GM21390 (cell line): ENCODE results near the gene SLC6A2.
"Not testable (repeated sequence)": the region's sequence is repeated elsewhere in the genome, so short reads cannot be mapped to it uniquely, and the experiment has no call there.

Experiments
- ATAC-seq: cut with Tn5 transposase; IDR thresholded peaks from one replicate; pipeline ENCODE4 v1.9.1; 2021; ENCODE audit not compliant: unreplicated experiment

SLC6A2 gene

GRCh38 chr16:55709801-55710200 is 54.0 kb downstream of the SLC6A2 start:
- no peak for ATAC-seq

DNA sequence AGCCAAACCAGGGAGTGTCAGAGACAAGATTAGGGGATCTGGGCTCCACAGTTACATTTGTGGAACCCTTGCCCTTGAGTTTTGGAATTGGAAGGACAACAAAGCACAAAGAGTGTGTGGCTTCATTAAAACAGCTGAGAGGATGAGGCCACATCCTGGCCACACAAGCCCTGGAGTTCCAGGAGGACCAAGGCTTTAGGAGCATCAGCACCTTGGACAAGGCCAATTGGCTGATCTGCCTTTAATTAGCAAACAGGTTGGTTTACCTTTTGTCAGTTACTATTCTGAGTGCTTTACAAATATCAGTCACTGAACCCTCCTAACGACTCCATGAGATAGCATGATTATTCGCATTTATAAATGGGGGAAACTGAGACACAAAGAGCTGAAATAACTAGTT is 54.7 kb downstream of the SLC6A2 start:
- ATAC-seq, result no peak

- peak; percentile 76 for ATAC-seq
Observed at GRCh38 chr16:55711959-55712876, 56.4 kb downstream of the SLC6A2 start.

- no peak for ATAC-seq
Observed at GRCh38 chr16:55713103-55713502, 57.3 kb downstream of the SLC6A2 start.

DNA sequence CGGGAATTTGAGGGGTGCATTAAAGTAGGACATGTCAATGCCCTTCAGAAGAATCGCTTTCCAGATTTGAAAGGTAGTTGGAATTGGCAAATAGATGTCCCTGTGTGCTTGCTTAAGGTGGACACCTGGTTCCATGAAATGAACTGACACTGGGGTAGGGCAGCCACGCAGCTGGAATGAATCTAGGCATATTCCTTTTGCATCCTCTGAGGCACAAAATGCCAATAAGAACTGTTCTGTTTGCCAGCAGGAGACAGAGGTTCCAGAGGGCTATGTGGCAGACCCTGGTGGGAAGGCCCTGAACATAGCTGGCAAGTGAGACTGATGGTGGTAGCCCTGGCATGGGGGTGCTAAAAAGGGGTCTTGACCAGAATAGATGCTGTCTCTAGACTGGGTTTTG is 61.5 kb downstream of the SLC6A2 start:
- no peak for ATAC-seq

GRCh38 chr16:55725055-55725777 is 69.4 kb downstream of the SLC6A2 start:
- no peak for ATAC-seq

- no peak for ATAC-seq
Observed at GRCh38 chr16:55728797-55729196, 73.0 kb downstream of the SLC6A2 start.

GRCh38 chr16:55730115-55730514 is 74.3 kb downstream of the SLC6A2 start:
- ATAC-seq, result no peak

DNA sequence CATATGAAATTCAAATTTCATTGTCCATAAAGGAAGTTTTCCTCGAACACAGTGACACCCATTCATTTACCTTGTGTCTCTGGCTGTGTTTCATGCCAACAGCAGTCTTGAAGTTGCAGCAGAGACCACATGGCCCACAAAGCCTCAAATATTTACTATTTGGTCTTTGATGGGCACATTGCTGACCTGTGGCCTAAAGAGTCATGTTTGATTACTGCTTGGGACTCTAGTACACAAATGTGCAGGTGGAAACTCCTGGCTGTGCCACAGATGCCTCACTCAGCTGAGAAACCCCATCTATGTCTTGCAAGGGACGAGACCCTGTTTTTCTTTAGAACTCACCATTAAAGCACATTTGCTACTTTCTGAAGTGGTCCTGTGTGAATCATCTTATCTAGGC is 76.7 kb downstream of the SLC6A2 start:
- no peak for ATAC-seq

GRCh38 chr16:55734665-55735064 is 78.9 kb downstream of the SLC6A2 start:
- no peak for ATAC-seq

DNA sequence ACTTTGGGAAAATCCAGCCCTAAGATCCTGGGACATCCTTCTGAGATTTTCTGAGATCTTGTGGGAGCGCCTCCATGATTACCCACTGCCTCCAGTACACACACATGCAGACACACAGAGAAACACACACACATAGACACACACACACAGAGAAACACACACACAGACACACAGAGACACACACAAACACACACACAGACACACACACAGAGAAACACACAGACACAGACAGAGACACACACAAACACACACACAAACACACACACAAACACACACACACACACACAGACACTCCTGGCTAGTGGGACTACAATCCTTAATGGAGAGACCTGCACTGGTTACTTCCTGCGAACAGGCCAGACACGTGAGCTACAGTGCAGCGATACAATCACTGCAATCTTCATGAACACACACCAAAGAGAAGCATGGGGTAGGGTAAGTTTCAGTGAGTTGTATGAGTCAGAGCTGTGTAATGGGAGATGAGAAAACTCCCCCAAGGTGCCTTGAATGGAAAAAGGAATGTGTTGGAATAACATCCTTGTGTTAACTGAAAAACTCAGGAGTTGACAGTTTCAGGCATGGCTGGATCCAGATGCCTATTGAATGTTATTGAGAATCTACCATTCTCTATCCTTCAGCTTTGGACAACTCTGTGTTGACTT is 79.5 kb downstream of the SLC6A2 start:
- no peak for ATAC-seq

DNA sequence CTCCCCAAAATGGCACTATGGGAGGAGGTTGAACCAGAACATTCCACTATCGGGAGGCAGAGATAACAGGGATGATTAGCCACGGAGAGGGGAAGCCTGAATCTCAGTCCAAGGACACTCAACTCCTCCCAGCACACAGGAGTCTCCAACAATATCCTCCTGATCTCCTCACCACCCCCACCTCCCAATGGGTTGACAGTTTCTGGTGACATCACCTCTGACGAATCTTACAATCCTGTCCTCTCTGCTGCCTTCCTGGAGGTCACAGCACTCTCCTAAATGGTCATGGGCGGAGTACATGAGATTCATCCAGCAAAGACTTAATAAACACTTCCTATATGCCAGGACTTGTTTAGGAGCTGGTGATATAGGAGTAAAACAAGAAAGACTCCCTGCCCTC is 80.9 kb downstream of the SLC6A2 start:
- ATAC-seq, result no peak

GRCh38 chr16:55737318-55737717 is 81.5 kb downstream of the SLC6A2 start:
- ATAC-seq, result no peak

DNA sequence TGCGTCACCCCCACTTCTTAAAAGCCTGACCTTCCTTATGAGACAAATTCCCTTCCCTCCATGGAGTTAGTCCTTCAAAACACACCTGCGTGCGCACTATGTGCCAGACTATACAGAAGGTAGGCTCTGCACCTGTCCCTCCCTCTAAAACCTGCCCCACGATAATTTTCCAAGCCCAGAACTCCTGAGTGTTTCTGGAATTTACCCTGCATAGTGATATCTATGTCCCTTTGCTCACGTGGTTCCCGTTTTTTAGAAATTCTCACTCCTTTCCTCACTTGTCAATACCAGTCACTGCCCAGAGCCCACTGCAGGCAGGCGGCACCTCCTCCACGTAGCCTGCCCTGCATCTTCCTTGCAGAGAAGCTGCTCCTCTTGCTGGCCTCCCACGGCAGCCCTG is 82.2 kb downstream of the SLC6A2 start:
- no peak for ATAC-seq

DNA sequence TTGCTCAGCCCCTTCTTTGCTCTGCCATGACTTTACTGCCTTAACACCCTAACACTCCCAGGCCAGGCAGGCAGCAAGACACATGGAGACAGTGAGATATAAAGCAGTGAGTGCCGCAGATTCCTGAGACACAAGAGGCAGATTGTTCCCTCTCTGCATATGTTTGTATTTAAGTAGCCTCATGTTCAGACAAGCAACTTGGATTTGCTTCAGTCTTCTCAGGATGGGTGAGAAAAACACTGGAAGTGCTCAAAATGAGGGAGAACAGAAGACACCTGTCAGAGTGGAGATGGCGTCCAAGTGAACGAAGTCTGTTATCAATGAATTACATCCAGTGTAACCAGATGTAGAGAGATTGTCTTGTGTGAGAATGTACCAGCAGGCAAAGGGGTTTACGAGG is 90.3 kb downstream of the SLC6A2 start:
- ATAC-seq, result no peak

DNA sequence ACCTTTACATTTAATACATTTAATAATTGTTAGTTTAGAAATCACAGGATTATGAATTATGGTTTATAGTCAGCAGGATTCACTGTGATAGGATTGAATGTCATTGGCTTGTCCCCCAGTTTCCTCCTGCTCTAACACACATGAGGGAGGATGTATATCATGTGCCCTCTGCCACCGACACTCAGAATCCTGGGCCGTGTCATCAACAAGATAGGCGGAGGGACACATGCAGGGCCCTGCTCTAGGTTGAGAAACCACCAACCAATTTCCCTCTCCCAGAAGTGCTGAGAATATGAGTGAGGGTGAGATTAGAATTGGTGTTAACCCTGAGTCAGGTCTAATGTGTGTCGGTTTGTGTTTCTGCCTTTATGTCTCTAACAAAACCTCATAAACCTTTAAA is 92.0 kb downstream of the SLC6A2 start:
- ATAC-seq, result no peak

DNA sequence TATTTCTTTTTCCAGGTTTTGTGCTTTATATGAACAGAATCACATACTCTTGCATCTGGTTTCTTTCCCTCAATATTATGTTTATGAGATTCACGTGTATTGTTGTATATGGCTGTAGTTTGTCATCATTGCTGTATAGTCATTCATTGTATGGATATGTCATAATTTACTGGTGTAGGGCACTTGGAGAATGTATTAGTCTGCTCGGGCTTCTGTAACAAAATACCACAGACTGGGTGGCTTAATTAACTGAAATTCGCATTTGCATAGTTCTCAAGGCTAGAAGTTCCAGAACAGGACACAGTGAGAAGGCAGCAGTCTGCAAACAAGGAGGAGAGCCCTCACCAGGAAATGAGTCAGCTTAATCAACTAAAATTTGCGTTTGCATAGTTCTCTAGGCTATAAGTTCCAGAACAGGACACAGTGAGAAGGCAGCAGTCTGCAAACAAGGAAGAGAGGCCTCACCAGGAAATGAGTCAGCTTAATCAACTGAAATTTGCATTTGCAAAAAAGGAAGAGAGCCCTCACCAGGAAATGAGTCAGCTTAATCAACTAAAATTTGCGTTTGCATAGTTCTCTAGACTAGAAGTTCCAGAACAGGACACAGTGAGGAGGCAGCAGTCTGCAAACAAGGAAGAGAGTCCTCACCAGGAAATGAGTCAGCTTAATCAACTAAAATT is 96.8 kb downstream of the SLC6A2 start:
- not testable (repeated sequence) for ATAC-seq

DNA sequence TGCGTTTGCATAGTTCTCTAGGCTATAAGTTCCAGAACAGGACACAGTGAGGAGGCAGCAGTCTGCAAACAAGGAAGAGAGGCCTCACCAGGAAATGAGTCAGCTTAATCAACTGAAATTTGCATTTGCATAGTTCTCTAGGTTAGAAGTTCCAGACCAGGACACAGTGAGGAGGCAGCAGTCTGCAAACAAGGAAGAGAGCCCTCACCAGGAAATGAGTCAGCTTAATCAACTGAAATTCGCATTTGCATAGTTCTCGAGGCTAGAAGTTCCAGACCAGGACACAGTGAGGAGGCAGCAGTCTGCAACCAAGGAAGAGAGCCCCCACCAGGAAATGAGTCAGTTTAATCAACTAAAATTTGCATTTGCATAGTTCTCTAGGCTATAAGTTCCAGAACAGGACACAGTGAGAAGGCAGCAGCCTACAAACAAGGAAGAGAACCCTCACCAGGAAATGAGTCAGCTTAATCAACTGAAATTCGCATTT is 97.4 kb downstream of the SLC6A2 start:
- not testable (repeated sequence) for ATAC-seq
